ENCODE data around the gene CHAC1.
A peak's percentile ranks its signal among the peaks of the same experiment; 100 is the strongest.

CHAC1 gene, protein sequence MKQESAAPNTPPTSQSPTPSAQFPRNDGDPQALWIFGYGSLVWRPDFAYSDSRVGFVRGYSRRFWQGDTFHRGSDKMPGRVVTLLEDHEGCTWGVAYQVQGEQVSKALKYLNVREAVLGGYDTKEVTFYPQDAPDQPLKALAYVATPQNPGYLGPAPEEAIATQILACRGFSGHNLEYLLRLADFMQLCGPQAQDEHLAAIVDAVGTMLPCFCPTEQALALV

DNA sequence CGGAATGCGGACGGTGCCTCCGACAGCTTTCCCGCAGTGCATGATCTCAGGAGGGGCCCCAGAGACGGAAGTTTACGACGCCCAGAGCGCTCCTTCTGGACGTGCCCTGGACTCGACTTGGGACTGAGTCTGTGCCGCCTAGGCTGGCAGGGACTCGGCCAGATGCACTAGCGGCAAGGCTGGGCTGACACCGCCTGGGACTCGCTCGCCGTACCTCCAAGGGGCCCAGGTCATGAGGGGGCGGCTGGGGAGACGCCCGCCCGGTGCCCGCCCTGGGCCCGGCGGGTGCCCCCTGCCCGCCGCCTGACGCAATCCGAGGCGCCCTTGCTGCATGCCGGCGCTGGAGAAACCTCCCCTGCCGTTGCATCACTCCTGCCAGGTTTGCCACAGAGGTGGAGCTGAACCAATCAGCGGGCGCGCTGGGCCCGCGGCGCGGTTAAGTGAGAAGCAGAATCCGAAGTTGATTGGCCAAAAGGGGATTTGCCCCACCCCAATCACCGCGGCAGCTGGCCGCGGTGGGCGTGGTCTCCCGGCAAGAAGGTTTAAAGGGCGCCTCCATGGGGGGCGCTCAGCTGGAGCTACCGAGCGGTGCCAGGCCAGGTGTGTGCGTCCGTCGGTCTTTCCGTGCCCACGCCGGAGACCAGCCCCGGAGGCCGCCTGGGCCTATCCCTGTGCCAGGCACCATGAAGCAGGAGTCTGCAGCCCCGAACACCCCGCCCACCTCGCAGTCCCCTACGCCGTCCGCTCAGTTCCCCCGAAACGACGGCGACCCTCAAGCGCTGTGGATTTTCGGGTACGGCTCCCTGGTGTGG lies at the start of gene CHAC1:
Gene CHAC1 (plus strand): TSS at position 571 of the 812 bp plus-strand sequence. CDS start 113 bp downstream, at position 684.
- DNase-seq (ENCODE audit: low spot score) = peak; percentile 100

DNA sequence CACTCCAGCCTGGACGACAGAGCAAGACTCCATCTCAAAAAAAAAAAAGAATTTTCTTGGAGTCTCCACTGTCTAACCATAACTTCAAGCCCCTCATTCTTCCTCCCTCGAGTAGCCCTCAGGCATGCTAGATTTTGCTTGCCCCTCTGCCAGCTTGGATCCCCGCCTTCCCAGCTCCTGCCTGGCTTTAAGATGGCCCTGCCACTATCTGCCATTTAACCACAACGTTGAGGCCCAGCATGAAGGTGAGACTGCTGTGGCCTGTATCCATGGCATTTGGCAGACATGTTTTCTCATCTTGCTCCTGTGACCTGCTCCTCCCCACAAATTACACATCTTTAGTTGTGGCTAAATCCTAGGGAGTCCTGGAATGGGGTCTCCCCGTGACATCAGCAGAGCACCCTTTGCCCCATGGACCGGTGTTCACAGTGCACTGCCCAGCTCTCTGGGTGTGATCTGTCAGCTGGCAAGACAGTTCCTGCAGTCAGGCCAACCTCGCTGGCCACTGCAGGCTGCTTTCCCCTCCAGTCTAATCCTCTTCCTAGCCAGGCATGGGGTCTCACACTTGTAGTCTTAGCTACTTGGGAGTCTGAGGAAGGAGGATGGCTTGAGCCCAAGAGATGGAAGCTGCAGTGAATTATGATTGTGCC lies 48.6 kb upstream of the CHAC1 start:
- DNase-seq (ENCODE audit: low spot score) = no peak

DNA sequence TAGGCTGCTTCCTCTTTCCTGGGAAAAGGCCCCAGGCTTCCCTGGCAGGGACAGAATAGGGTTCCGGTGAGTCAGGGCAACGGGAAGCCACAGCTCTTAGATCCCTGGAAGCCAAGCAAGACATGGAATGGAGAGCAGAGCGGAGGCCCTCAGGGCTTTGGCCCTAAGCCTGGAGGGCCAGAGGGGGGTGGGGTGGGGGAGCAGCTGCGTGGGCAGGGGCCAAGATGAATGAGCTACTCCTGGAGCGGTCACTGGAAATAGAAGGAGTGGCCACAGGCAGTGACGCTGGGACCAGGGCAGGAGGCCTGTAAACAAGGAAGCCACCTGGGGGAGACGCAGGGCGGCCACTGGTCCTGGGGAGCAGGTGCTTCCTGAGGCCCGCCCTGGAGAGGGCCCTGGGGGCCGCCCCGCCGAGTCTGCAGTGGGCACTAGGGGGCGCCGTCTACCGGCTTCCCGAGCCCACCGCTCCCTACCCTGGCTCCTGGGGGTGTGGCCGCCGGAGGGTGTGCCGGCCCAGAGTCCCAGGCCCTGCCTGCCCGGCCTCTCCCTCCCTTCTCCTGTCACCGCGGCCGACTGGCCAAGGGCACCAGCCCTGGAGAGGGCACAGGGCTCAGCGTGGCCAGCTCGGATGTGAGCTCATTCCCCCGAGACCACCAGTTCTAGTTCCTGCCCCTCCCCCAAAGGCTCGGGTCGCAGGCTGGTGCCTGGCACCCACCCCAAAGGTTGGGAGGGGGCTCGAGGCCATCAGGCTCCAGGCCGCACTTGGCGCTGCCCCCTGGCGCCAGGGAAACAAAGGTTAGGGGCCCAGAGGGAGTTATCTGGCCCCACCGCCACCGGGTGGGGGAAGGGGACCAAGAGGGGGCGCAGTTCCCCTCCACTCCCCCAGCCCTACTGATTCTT lies 46.9 kb upstream of the CHAC1 start:
- DNase-seq (ENCODE audit: low spot score) = peak; percentile 87

DNA sequence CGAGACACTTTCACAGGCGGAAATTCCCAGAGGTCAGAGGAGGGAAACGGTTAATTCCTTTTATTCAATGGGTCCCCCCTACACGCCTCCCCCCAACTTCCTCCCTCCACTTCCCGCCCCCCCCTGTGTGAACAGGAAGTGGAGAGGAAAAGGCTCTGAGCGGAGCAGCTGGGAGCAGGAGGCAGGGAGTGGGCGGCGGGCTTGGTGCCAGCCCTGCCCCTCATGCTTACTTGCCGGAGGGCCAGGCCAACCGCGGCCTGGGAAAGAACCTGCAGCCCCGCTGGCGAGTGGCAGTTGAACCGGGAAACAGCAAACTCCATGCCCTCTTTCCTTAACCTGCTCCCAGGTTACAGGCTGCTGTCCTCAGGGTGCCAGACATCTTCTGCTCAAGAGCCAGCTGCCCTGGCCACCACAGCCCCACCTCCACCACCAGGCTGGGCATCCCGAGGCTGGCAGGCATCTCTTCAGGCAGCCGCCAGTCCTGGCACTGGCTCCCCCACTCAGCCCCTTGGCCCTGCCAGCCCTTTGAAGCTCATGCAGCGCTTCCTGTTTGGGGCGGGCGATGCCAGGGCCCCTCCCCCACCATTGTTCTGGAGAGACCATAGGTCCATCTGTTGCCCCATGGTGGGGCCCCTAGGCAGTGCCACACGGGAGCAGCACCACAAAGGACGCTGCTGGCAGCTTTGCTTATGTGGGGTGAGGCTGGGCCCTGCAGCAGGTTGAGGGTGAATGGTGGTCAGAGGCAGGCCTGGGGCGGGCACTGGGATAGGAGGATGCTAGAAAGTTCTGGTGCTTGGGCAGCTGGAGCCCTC lies 46.1 kb upstream of the CHAC1 start:
- no peak for DNase-seq (ENCODE audit: low spot score)

DNA sequence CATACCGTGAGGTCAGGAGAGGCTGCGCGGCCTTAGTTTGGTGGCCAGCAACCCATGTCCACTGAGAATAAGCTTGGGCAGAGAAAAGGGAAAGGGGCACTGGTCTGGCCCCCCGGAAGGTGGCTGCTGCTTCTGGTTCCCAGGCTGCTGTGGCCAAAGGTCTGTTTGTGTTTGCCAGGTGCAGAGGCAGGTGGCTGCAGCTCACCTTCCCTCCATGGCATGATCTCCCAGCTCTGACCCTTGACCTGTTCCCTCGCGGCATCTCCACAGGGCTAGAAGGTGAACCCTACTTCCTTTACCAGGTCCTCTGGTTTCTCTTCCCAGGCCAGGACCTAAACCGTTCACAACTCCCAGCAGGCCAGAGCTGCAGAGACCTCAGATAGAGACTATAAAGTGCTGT lies 45.2 kb upstream of the CHAC1 start:
- no peak for DNase-seq (ENCODE audit: low spot score)

DNA sequence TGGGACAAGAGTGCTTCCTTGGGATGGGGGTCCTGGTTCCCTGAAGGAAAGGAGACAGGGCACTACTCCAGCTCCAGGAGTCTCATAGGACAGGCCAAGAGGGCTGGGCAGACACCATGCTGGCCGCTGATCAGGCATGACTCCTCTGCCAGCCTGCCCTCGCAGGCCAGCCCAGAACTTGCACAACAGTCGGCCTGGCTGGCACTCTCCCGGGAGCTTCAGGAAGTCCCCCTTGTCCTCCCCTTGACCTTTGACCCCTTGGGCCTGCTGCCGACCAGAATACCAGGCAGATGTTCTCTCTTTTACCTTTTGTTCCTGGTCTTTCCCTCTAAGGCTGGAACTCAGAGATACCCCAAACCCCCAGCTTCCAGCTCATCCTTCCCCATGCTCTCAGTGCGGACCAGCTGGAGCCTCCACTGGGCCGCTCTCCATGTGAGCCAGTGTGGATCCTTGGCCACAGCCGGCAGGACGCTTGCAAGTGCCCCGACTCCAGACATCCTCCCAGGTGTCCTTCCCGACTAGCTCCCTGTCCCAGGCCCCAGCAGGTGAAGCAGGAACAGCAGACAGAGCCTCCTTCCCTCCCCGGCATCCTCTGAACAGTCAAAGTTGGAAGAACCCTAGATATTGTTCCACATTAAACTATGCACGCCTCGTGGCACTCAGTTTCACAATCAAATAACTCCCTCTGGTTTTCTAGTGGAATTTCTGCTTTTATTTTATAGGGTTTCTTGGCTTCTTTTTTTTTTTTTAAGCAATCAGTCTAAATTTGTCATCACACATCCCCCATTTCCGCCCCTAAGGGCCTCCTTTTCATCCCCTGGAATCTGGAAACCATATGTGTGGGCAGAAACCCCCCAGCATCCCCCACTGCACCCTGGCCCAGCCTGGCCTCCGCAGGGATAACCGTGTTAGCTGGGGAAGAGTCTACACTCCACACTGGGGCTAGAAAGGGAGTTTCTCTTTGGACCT lies 43.3 kb upstream of the CHAC1 start:
- DNase-seq (ENCODE audit: low spot score) = no peak

DNA sequence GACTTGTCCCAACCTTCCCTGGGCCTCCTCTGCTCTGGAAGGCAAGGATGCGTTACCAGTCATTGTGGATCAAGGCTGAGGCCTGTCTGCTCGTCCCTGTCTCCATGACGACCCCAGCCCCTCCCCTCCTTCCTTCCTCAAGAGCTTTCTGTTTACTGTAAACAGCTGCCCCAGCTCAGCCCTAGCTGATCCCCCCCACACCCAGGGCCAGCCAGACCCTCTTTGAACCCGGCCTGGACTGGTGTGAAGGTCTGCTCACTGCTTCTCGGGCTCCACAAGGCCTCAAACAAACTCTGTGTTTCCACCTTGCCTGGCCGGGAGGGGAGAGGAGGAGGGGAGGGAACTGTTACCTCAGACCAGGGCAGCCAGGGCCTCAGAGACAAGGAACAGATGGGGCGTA lies 42.1 kb upstream of the CHAC1 start:
- DNase-seq (ENCODE audit: low spot score) = no peak

DNA sequence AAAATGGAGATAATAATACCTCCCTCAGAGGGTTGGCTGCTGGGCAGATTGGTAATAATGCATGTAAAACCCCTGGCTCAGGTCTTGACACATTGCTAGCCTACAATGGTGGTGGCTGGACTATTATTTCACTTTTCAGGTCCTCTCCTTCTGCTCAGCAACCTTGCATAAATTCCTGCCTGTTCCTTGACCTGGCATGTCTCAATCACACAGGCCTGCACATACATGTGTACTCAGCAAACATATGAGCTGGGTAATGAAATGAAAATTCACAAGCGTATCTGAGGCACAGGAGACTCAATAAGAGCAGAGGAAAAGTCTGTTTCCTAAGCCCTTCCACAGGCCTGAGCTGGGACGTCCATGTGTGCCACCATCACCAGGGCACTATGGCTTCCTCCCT lies 41.6 kb upstream of the CHAC1 start:
- DNase-seq (ENCODE audit: low spot score) = no peak

DNA sequence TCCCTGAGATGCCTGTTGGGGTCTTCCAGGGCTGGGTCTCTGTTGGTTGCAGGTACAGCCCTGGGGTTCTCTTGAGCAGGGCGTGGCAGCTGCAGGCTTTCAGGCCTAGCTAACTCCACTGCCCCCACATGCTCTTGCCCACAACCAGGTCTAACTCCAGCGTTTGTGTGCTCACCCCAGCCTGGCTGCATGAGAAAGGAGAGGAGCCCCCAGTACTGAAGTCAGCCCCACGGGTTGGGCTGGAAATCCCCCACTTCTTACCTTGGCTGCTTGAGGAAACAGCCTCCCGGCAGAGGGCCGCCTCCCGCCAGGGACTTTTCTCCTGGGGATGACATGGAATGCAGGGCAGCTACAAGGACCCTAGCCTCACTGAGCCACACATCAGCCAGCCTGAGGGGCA lies 40.8 kb upstream of the CHAC1 start:
- DNase-seq (ENCODE audit: low spot score) = no peak

DNA sequence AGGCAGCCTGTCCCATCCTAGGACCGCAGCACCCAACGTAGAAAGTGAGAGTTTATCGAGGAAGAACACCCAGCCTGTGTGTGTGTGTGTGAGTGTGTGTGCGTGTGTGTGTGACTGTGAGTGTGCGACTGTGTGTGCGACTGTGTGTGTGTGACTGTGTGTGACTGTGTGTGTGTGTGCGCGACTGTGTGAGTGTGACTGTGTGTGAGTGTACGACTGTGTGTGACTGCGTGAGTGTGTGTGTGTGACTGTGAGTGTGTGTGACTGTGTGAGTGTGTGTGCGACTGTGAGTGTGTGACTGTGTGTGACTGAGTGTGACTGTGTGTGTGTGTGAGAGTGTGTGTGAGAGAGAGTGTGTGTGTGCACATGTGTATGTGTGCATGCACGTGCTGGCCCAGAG lies 39.3 kb upstream of the CHAC1 start:
- DNase-seq (ENCODE audit: low spot score) = no peak

DNA sequence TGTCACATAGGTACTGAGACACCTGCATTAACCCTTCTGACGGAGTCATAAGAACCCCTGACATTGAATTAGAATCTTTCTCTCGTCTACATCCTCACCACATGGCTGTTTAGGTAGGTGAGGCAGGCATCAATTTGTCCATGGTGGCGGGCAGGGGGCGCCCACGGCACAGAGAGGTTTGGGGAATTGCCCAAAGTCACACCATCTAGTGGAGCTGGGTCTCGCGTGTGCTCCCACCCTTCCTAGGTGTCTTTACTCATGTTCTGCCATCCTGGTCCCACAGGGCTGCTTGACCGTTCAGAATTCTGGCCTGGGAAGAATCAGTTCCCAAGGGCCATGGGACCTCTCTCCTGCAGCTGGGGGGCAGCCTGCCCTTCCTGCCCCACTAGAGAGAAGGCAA lies 38.8 kb upstream of the CHAC1 start:
- no peak for DNase-seq (ENCODE audit: low spot score)

DNA sequence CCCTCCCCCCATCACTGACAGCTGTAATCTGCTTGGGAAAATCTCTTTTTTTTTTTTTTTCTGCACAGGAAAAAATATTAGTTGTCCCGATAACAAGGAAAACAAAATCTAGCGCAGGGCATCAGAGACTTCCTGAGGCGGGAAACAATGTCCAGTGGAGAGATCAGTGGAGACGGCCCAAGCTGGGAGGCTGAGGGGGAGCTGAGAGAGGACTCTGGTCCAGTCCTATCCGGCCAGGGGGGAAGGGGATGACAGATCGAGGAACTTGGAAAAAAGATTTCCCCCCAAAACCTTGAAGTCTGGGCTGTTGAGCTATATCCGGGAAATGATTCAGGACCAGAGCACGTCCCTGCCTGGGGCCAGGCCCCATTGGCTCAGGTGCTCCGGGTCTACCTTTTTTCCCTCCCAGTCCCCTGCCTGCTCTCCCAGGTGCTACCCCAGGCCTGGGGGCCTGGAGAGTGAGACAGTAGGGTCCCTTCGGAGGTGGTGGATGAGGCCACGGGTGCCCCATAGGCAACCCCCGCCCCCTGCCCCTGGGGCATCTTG lies 38.1 kb upstream of the CHAC1 start:
- DNase-seq (ENCODE audit: low spot score) = no peak

DNA sequence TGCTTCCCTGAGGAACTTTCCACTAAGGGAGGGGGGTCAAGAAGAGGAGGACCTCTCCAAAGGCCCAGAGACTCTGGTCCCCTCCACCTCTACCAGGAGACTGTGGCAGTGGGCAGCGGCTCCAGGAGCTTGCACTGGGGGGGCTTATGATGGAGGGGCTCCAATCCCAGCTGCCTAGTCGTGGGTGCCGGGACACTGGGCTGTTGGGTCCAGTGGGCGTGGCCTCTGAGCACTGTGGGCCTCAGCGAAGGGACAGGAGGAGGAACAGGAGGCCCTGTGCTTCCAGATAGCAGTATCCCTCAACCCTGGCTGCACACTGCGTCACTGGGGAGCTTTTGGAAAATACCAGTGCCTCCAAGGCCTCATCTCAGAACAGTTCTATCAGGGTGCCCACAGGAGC lies 37.6 kb upstream of the CHAC1 start:
- DNase-seq (ENCODE audit: low spot score) = no peak

DNA sequence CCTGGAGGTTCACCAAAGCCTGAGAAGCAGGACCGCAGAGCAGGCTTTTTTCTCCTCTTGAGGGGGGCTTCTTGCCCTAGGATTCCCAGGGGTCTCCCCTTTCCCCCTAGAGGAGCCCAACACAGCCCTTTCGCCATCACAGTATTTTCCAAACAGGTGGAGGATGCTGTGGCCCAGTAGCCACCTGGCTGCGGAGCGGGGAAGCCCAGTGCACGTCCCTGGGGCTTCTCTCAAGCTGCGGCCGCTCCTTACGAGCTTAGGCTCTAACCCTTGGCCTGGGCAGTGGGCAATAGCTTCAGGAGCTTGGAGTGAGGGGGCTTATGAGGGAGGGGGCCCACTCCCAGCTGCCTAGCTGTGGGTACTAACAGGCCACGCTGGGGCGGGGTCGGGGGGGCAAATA lies 35.7 kb upstream of the CHAC1 start:
- DNase-seq (ENCODE audit: low spot score) = no peak

DNA sequence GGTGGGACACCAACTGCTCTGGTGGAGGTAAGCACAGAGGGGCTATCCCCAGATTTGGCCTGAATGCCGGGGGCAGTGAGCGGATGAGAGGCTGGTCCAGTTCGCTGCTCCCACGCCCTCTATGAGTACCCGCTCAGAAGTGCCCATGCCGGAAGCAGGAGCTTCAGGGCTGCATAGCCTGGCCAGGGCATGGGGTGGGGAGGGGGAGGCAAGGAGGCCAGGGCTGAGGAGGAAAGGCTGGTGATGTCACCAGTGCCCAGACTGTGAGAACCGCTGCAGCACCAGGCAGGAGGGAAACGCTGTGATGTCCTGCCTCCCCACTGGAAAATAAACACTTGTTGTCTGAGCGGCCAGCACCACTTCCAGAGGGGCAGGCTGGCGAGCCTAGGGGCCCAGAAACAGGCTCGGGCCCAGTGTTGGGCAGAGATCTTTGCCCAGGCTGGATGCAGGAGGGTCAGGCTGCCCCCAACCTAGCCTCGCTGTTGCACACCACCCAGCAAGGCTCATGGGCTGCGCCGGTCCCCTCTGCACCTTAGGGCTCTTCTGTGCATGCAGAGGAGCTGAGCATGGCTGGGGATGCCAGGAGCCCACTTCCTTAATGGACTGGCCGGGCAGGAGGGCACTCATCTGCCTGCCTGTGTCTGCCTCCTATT lies 35.0 kb upstream of the CHAC1 start:
- DNase-seq (ENCODE audit: low spot score) = no peak

DNA sequence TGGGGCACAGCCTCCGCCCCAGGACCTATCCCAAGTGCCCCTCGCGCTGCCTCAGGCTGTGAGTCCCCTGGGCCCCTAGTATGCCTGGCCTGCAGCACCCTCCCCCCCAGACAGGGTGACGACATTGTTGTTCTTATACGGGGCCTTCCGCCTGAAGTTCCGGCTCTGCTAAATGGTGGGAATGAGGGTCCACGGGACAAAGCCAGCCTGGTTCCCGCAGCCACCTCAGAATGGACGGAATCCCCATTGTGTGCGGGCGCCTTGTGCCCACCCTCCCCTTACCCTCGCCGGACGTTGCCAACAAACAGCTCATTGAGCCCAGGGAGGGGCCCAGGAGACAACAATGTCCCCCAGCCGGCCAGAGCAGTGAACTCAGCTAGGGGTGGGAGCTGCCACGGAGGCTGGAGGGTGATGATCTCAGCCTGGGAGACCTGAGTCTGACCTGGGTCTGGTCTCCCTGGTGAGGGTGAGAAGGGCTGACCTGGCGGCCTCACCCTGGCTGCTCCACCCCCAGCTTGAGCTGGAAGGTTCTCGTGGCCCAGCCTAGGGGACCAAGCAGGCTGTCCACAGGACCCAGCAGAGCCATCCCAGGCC lies 34.4 kb upstream of the CHAC1 start:
- no peak for DNase-seq (ENCODE audit: low spot score)

DNA sequence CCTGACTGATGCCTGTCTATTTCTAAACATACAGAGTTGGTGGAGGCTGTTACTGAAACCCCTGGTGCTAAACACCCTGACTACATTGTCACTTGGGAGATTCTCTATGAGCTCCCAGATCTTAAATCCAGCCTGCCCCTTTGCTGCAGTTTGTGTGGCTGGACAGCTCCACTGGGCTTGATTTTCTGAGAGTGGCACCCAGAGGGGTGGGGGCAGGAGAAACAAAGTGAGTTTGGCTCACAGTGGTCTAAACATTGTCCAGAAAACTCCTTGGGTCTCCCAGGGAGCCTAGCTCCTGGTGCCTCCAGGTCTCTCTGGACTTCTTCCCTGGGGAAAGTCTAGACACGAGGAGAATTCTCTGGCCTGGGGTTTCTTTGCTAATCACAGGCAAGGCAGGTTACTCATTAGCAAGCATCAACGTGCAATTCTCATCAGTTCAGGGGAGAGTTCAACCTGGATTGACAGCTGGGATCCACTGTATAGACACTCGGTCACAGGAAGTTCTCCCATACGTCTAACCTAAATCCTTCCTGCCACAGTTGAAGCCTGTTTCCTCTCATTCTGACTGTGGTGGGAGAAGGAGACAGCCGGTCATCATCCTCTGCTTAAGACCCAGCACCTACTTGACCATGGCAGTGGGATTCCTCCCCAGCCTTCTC lies 31.2 kb upstream of the CHAC1 start:
- no peak for DNase-seq (ENCODE audit: low spot score)

DNA sequence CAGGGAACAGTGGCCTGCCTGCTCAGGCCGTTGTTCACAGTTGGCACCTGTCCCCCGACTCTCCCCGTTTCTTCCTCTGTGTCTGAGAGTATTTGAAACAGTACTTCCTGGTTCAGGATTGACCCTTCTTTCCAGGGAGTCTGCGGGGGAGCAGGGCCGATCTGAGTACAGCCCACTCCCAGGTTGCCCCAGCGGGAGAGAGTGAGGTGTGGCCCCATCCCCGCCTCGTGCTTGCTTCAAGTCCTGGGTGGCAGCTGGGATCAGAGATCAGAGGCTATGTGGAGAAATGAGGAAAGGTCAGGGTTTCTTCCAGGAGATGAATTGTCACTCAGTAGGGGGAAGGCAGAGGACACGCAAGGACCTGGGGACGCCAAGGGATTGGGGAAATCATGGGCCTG lies 30.7 kb upstream of the CHAC1 start:
- DNase-seq (ENCODE audit: low spot score) = no peak

All from AG08396 (cell line).